Nephron (organoid): Measurements from ENCODE around the gene DNMT3A.

Experiments
- H3K27ac Mint-ChIP-seq, 3 experiments: 2 replicates each; pipeline ENCODE4 v1.8.0; 2020; ENCODE audit warnings: mixed read lengths in 3 of 3, mild to moderate bottlenecking in 2 of 3, moderate library complexity in 1 of 3
- H3K27me3 Mint-ChIP-seq: 2 replicates; pipeline ENCODE4 v1.8.0; 2021; ENCODE audit warnings: low read depth, mild to moderate bottlenecking, moderate library complexity, mixed read lengths
- H3K36me3 Mint-ChIP-seq: 2 replicates; pipeline ENCODE4 v1.8.0; 2020; ENCODE audit warnings: low read depth, mixed read lengths
- H3K4me1 Mint-ChIP-seq: 2 replicates; pipeline ENCODE4 v1.8.0; 2020; ENCODE audit warnings: mixed read lengths
- H3K4me3 Mint-ChIP-seq, 3 experiments: 2 replicates each; pipeline ENCODE4 v1.8.0; 2020; ENCODE audit warnings: mild to moderate bottlenecking in 3 of 3, mixed read lengths in 3 of 3, moderate library complexity in 2 of 3
- H3K9me3 Mint-ChIP-seq: 2 replicates; pipeline ENCODE4 v1.8.0; 2020; ENCODE audit warnings: mixed read lengths
- CTCF ChIP-seq, 3 experiments: fragments of 200-600 bp; sonication (generic); IDR thresholded peaks; one replicate each; pipeline ENCODE4 v1.5.0; 2021; ENCODE audit warnings: antibody characterized with exemption in 3 of 3; ENCODE audit not compliant: unreplicated experiment in 3 of 3

Gene DNMT3A

GRCh38 chr2:25269233-25269632 is 72.5 kb downstream of the DNMT3A start:
- Mint-ChIP-seq H3K27me3 (no peaks in the 10 kb centered on the region), H3K4me1 (peaks cover 30% of the 10 kb centered on the region), H3K9me3 (no peaks in the 10 kb centered on the region), H3K36me3 (peaks cover 63% of the 10 kb centered on the region), H3K27ac (no peak overlapping the region), H3K4me3 (no peak overlapping the region)
- no peak for TF ChIP-seq CTCF (IDR thresholded peaks at IDR 0.05; ENCODE audit: unreplicated experiment in 3 of 3)

GRCh38 chr2:25268139-25268538 is 73.6 kb downstream of the DNMT3A start:
- Mint-ChIP-seq H3K9me3 (no peaks in the 10 kb centered on the region), H3K27ac (no peak overlapping the region), H3K4me1 (peaks cover 26% of the 10 kb centered on the region), H3K36me3 (peaks cover 56% of the 10 kb centered on the region), H3K4me3 (no peak overlapping the region), H3K27me3 (no peaks in the 10 kb centered on the region)
- no peak for TF ChIP-seq CTCF (IDR thresholded peaks at IDR 0.05; ENCODE audit: unreplicated experiment in 3 of 3)

GRCh38 chr2:25266399-25266798 is 75.3 kb downstream of the DNMT3A start:
- Mint-ChIP-seq H3K4me3 (no peak overlapping the region), H3K27me3 (no peaks in the 10 kb centered on the region), H3K4me1 (peaks cover 34% of the 10 kb centered on the region), H3K36me3 (peaks cover 53% of the 10 kb centered on the region), H3K9me3 (no peaks in the 10 kb centered on the region), H3K27ac (no peak overlapping the region)
- TF ChIP-seq CTCF (IDR thresholded peaks at IDR 0.05; ENCODE audit: unreplicated experiment in 3 of 3): no peak

- H3K9me3 Mint-ChIP-seq: no peaks in the 10 kb centered on the region
- no peak for TF ChIP-seq CTCF (IDR thresholded peaks at IDR 0.05; ENCODE audit: unreplicated experiment in 3 of 3)
- H3K27ac Mint-ChIP-seq: no peak overlapping the region
- H3K27me3 Mint-ChIP-seq: no peaks in the 10 kb centered on the region
- H3K4me3 Mint-ChIP-seq: no peak overlapping the region
- peaks cover 50% of the 10 kb centered on the region for H3K36me3 Mint-ChIP-seq
- peaks cover 34% of the 10 kb centered on the region for H3K4me1 Mint-ChIP-seq
Observed at GRCh38 chr2:25265802-25266201, 75.9 kb downstream of the DNMT3A start.

GRCh38 chr2:25265001-25265400 is 76.7 kb downstream of the DNMT3A start:
- H3K27ac Mint-ChIP-seq: peak overlapping the region in 2 of 3 experiments; percentile 37 to 46
- no peaks in the 10 kb centered on the region for H3K9me3 Mint-ChIP-seq
- H3K36me3 Mint-ChIP-seq: peaks cover 49% of the 10 kb centered on the region
- TF ChIP-seq CTCF (IDR thresholded peaks at IDR 0.05; ENCODE audit: unreplicated experiment in 3 of 3): no peak
- H3K27me3 Mint-ChIP-seq: no peaks in the 10 kb centered on the region
- no peak overlapping the region for H3K4me3 Mint-ChIP-seq
- peaks cover 36% of the 10 kb centered on the region for H3K4me1 Mint-ChIP-seq

DNA sequence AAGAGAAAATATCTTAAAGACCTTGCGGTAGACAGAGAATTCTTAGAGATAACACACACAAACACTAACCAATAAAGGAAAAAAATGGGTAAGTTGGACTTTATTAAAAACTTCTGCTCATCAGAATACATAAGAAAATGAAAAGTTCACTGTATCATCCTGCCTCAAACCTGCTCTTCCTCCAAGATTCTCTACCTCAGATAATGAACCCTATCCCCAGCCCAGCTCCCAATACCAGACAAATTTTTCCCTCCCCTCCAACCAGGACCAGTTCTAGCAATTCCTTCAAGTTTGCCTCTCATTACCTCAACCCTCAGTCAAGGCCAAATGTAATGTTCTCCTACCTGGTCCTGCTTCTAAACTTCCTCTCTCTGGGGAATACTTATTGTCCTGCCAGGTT is 79.4 kb downstream of the DNMT3A start:
- H3K27ac Mint-ChIP-seq: peak overlapping the region; percentile 7 to 29 (median 15)
- peaks cover 28% of the 10 kb centered on the region for H3K36me3 Mint-ChIP-seq
- no peaks in the 10 kb centered on the region for H3K27me3 Mint-ChIP-seq
- no peak overlapping the region for H3K4me3 Mint-ChIP-seq
- no peak for TF ChIP-seq CTCF (IDR thresholded peaks at IDR 0.05; ENCODE audit: unreplicated experiment in 3 of 3)
- H3K4me1 Mint-ChIP-seq: peaks cover 46% of the 10 kb centered on the region
- H3K9me3 Mint-ChIP-seq: no peaks in the 10 kb centered on the region
